Neuronal stem cell (in vitro differentiated cells): ENCODE measurements around the gene SRSF11.

Experiments used
- DNase-seq: peaks from one replicate; pipeline ENCODE4 v3.0.0-alpha.2; 2013; ENCODE audit warnings: low spot score
- H2AFZ ChIP-seq: one replicate; pipeline ENCODE4 v1.6.1; 2013; ENCODE audit warnings: mild to moderate bottlenecking, low read length, inconsistent platforms
- H2AK5ac ChIP-seq: 2 replicates; pipeline ENCODE4 v1.6.1; 2013; ENCODE audit warnings: low read depth, mild to moderate bottlenecking, inconsistent platforms, low read length, moderate library complexity, mixed read lengths
- H2BK120ac ChIP-seq: 2 replicates; pipeline ENCODE4 v1.6.1; 2013; ENCODE audit warnings: low read depth, mild to moderate bottlenecking, inconsistent platforms, low read length, moderate library complexity, mixed read lengths
- H2BK12ac ChIP-seq: one replicate; pipeline ENCODE4 v1.6.1; 2013; ENCODE audit warnings: low read length, inconsistent platforms
- H2BK15ac ChIP-seq: 2 replicates; pipeline ENCODE4 v1.6.1; 2013; ENCODE audit warnings: mild to moderate bottlenecking, low read length, inconsistent platforms, mixed read lengths
- H2BK5ac ChIP-seq: one replicate; pipeline ENCODE4 v1.6.1; 2013; ENCODE audit warnings: inconsistent platforms, mild to moderate bottlenecking, low read length, moderate library complexity
- H3K14ac ChIP-seq: one replicate; pipeline ENCODE4 v1.6.1; 2013; ENCODE audit warnings: low read length, inconsistent platforms
- H3K18ac ChIP-seq: 2 replicates; pipeline ENCODE4 v1.6.1; 2013; ENCODE audit warnings: low read length, inconsistent platforms
- H3K23ac ChIP-seq: 2 replicates; pipeline ENCODE4 v1.6.1; 2013; ENCODE audit warnings: low read depth, mild to moderate bottlenecking, mixed read lengths, low read length, inconsistent platforms; ENCODE audit not compliant: poor library complexity
- H3K27ac ChIP-seq: replicated peaks from 3 replicates; pipeline ENCODE4 v1.5.1; 2013; ENCODE audit warnings: low read length, inconsistent platforms
- H3K27me3 ChIP-seq, 3 experiments: 2 replicates each; pipeline ENCODE4 v1.6.1; 2013; ENCODE audit warnings: low read length in 3 of 3, mild to moderate bottlenecking in 2 of 3, inconsistent platforms in 1 of 3, low read depth in 1 of 3, mixed read lengths in 1 of 3, moderate library complexity in 1 of 3; ENCODE audit not compliant: control insufficient read depth in 3 of 3, insufficient read depth in 3 of 3
- H3K36me3 ChIP-seq, 2 donors: replicated peaks in 1 of 2; 2 replicates each; pipeline ENCODE4 v1.6.1; 2013; ENCODE audit warnings: low read length in 2 of 2; ENCODE audit not compliant: control insufficient read depth in 2 of 2, insufficient read depth in 2 of 2
- H3K4ac ChIP-seq: 2 replicates; pipeline ENCODE4 v1.6.1; 2013; ENCODE audit warnings: inconsistent platforms, mild to moderate bottlenecking, low read length, moderate library complexity
- H3K4me1 ChIP-seq, 2 donors: 1 replicate in 1 of 2; 2 replicates in 1 of 2; pipeline ENCODE4 v1.6.1; 2013; ENCODE audit warnings: low read length in 2 of 2, low read depth in 1 of 2; ENCODE audit not compliant: control insufficient read depth in 2 of 2, insufficient read depth in 1 of 2
- H3K4me2 ChIP-seq: one replicate; pipeline ENCODE4 v1.6.1; 2013; ENCODE audit warnings: mild to moderate bottlenecking, low read length, inconsistent platforms; ENCODE audit not compliant: insufficient read depth, poor library complexity, severe bottlenecking
- H3K4me3 ChIP-seq, 2 donors: 2 replicates each; pipeline ENCODE4 v1.5.1; 2013; ENCODE audit warnings: low read length in 2 of 2, mild to moderate bottlenecking in 2 of 2, inconsistent platforms in 1 of 2, moderate library complexity in 1 of 2
- H3K79me1 ChIP-seq: one replicate; pipeline ENCODE4 v1.6.1; 2013; ENCODE audit warnings: low read depth, mild to moderate bottlenecking, inconsistent platforms, low read length, moderate library complexity
- H3K9ac ChIP-seq: one replicate; pipeline ENCODE4 v1.6.1; 2013; ENCODE audit warnings: mild to moderate bottlenecking, low read depth, low read length, inconsistent platforms; ENCODE audit not compliant: poor library complexity
- H3K9me3 ChIP-seq, 2 donors: replicated peaks in 1 of 2; 2 replicates each; pipeline versions ENCODE3 to v1.6.1; 2013; ENCODE audit warnings: low read length in 2 of 2, mild to moderate bottlenecking in 2 of 2, inconsistent platforms in 1 of 2, low read depth in 1 of 2, mixed read lengths in 1 of 2, moderate library complexity in 1 of 2; ENCODE audit not compliant: control insufficient read depth in 2 of 2, insufficient read depth in 1 of 2
- H4K8ac ChIP-seq: one replicate; pipeline ENCODE4 v1.6.1; 2013; ENCODE audit warnings: low read depth, mild to moderate bottlenecking, inconsistent platforms, low read length, moderate library complexity
- H4K91ac ChIP-seq: one replicate; pipeline ENCODE4 v1.6.1; 2013; ENCODE audit warnings: low read length, low read depth, mild to moderate bottlenecking, inconsistent platforms; ENCODE audit not compliant: poor library complexity
- WGBS, 2 donors: extraction: QIAGEN DNeasy Blood & Tissue Kit; methylation state at CpG; one replicate each; pipeline ENCODE4 v1.1.7; 2013; ENCODE audit warnings: missing lambda C conversion rate in 2 of 2, mixed read lengths in 1 of 2; ENCODE audit not compliant: insufficient read length in 2 of 2, insufficient replicate concordance in 1 of 2; ENCODE audit errors: extremely low coverage in 2 of 2; 5-methylcytosine and 5-hydroxymethylcytosine counted together

SRSF11 gene

DNA sequence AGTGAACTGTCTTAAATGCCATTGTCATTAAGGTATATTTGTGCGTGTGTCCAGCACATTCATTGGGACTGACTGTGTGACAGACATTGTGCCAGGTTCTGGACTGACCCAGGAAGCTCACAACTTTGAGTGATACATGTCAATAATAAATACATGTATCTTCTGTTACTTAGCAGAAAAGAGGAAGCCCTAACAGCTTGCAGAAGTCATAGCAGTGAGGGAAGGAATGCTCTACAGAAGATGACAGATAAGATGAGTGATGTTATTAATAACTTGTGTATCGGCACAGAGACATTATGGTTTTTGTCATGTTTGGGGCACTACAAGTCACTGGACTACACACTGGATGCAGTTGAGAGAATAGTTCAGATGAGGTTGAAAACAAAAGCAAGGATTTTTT is 1.2 kb upstream of the SRSF11 start:
- H3K23ac ChIP-seq = no peak overlapping the region
- no peak for DNase-seq
- H3K4ac ChIP-seq = no peak overlapping the region
- no peak overlapping the region for H3K9ac ChIP-seq
- H3K27me3 ChIP-seq = no peaks in the 10 kb centered on the region
- no peak overlapping the region for H2BK15ac ChIP-seq
- H3K14ac ChIP-seq = no peak overlapping the region
- no peak overlapping the region for H2AK5ac ChIP-seq
- no peaks in the 10 kb centered on the region for H3K9me3 ChIP-seq
- H3K18ac ChIP-seq = no peak overlapping the region
- no peak overlapping the region for H3K27ac ChIP-seq
- H3K4me2 ChIP-seq = no peak overlapping the region
- H2BK120ac ChIP-seq = no peak overlapping the region
- no peak overlapping the region for H2BK12ac ChIP-seq
- H4K91ac ChIP-seq = no peak overlapping the region
- H3K4me3 ChIP-seq = no peak overlapping the region
- no peaks in the 10 kb centered on the region for H3K79me1 ChIP-seq
- H3K4me1 ChIP-seq = peaks cover 0 to 17% of the 10 kb centered on the region in 2 donors
- no peak overlapping the region for H2AFZ ChIP-seq
- WGBS, 2 donors = no CpG with 5 or more reads among the region's 2 CpGs
- H4K8ac ChIP-seq = no peak overlapping the region
- peaks cover 4 to 58% of the 10 kb centered on the region in 2 donors for H3K36me3 ChIP-seq
- no peak overlapping the region for H2BK5ac ChIP-seq

DNA sequence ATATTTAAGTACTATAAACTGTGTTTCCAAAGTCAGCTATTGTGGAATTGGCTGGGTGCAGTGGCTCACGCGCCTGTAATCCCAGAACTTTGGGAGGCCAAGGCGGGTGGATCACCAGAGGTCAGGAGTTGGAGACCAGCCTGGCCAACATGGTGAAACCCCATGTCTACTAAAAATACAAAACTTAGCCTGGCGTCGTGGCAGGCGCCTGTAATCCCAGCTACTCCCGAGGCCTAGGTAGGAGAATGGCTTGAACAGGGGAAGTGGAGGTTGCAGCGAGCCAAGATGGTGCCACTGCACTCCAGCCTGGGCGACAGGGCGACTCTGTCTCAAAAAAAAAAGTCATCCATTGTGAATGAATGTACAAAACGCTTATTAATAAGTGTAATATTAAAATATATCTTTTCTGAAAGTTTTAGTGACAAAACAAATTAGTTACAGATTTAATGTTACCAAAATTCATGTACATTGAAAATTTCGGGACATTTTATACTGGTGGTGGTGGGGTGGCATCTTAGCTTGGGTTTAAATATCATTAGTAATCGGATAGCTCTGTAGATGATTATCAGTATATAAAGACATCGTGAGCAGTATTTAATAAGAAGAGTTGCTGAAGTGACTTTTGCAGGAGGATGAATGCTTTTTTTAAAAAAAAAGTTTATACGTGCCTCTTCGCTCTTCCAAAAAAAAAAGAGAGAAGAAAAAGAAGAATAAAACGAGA is 503 bp upstream of the SRSF11 start:
- H2BK120ac ChIP-seq = no peak overlapping the region
- peaks cover 0 to 17% of the 10 kb centered on the region in 2 donors for H3K4me1 ChIP-seq
- H3K27ac ChIP-seq = no peak overlapping the region
- no peak overlapping the region for H2BK15ac ChIP-seq
- no peak for DNase-seq
- H3K36me3 ChIP-seq = peaks cover 3 to 58% of the 10 kb centered on the region in 2 donors
- H3K14ac ChIP-seq = no peak overlapping the region
- H3K4me3 ChIP-seq = peak overlapping the region in 1 of 2 donors; percentile 86
- H3K9me3 ChIP-seq = no peaks in the 10 kb centered on the region
- H2AFZ ChIP-seq = peak overlapping the region; percentile 84
- H3K4ac ChIP-seq = no peak overlapping the region
- H3K4me2 ChIP-seq = no peak overlapping the region
- no peaks in the 10 kb centered on the region for H3K27me3 ChIP-seq
- H4K91ac ChIP-seq = no peak overlapping the region
- no peak overlapping the region for H3K18ac ChIP-seq
- H3K79me1 ChIP-seq = no peaks in the 10 kb centered on the region
- H2AK5ac ChIP-seq = no peak overlapping the region
- H2BK5ac ChIP-seq = no peak overlapping the region
- no peak overlapping the region for H4K8ac ChIP-seq
- no peak overlapping the region for H3K9ac ChIP-seq
- H3K23ac ChIP-seq = no peak overlapping the region
- H2BK12ac ChIP-seq = no peak overlapping the region
- WGBS, 2 donors = no CpG with 5 or more reads among the region's 17 CpGs

DNA sequence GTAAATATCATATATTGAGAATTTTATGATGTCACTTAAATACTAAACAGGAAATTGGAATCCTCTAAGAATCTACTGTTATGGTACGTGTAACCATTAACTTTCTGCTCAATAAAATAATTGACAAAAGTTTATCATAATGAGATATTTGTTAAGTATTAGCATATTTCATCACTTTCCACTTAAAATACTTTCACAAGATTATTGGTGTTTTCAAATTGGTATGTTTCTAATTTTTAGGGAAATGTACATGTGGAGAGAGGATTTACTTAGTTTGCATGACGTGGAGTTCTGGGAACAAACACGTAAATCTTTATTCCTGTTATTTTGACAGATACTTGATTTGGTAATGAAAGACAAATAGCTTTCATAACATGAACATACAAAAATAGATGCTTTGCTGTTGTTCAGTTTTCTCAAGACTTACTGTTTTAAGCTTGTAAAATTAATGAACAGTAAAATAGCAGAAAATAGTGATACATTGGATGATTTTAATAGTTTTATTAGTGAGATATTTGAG is 1.6 kb downstream of the SRSF11 start:
- Histone ChIP-seq H3K23ac (no peak overlapping the region), H2BK120ac (no peak overlapping the region), H3K27me3 (no peaks in the 10 kb centered on the region), H3K18ac (no peak overlapping the region), H3K4ac (no peak overlapping the region), H2BK15ac (no peak overlapping the region), H3K79me1 (no peaks in the 10 kb centered on the region), H2BK12ac (no peak overlapping the region), H3K4me3 (peak overlapping the region in 1 of 2 donors; percentile 86), H3K9ac (no peak overlapping the region), H4K8ac (no peak overlapping the region), H3K14ac (no peak overlapping the region), H3K4me2 (no peak overlapping the region), H2BK5ac (no peak overlapping the region), H4K91ac (no peak overlapping the region), H3K4me1 (peaks cover 0 to 17% of the 10 kb centered on the region in 2 donors), H3K27ac (no peak overlapping the region), H2AFZ (no peak overlapping the region), H3K36me3 (peaks cover 3 to 62% of the 10 kb centered on the region in 2 donors), H2AK5ac (no peak overlapping the region), H3K9me3 (no peaks in the 10 kb centered on the region)
- no peak for DNase-seq
- no CpG with 5 or more reads among the region's 3 CpGs for WGBS, 2 donors

DNA sequence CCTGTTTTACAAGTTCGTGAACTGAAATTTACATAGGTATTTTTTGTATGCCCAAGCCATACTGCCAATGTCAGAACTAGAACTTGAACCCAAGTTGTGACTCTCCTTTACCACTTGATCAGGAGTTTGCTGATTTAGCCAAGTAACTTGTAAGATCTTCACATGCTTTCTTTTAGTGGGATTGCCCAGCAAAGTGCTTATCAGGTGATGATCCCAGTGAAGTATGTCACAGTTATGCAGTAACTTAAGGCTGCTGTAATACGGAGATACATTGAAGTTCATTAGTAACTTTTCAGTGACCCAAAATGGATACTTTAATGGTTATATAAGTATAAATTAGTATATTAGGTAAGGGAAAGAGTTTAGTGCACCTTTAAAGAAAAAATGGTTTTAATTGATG is 3.8 kb downstream of the SRSF11 start:
- Histone ChIP-seq H2BK5ac (no peak overlapping the region), H3K9me3 (no peaks in the 10 kb centered on the region), H3K4me1 (peaks cover 0 to 17% of the 10 kb centered on the region in 2 donors), H3K27me3 (no peaks in the 10 kb centered on the region), H3K4me2 (no peak overlapping the region), H3K23ac (no peak overlapping the region), H3K27ac (no peak overlapping the region), H2BK120ac (no peak overlapping the region), H3K14ac (no peak overlapping the region), H2BK12ac (no peak overlapping the region), H3K4ac (no peak overlapping the region), H4K8ac (no peak overlapping the region), H2AFZ (no peak overlapping the region), H3K4me3 (no peak overlapping the region), H3K79me1 (no peaks in the 10 kb centered on the region), H2BK15ac (no peak overlapping the region), H3K9ac (no peak overlapping the region), H3K18ac (no peak overlapping the region), H3K36me3 (peaks cover 7 to 80% of the 10 kb centered on the region in 2 donors), H4K91ac (no peak overlapping the region), H2AK5ac (no peak overlapping the region)
- WGBS, 2 donors = no CpG with 5 or more reads among the region's 2 CpGs
- no peak for DNase-seq
